Naive thymus-derived CD4-positive, alpha-beta T cell (primary cell): ENCODE results near the gene MAP3K2. TPM values are rescaled to one million over a fixed set of nuclear protein-coding genes. Genes with fewer than 3 reads are reported as not detected.

Source experiments
- ATAC-seq: fragments of 150-1000 bp; cut with Tn5 transposase; 2 replicates; pipeline ENCODE4 v1.10.0; 2021; ENCODE audit warnings: mild to moderate bottlenecking, moderate library complexity
- CTCF ChIA-PET: fragments of 350-600 bp; sonication (Branson Sonifier 250); formaldehyde crosslinking; loops from one replicate; lab custom pipeline; 2021; ENCODE audit warnings: antibody characterized with exemption; lab: Charles Lee
- POLR2A ChIA-PET: fragments of 350-600 bp; sonication (Branson Sonifier 250); formaldehyde crosslinking; loops from one replicate; lab custom pipeline; 2021; ENCODE audit warnings: antibody characterized with exemption, inconsistent platforms; lab: Charles Lee
- DNase-seq, 9 donors: peaks; one replicate each; pipeline versions ENCODE4 v3.0.0 to v3.0.0-alpha.2; 2020 to 2022; ENCODE audit warnings: mixed read lengths in 1 of 9
- H3K27ac ChIP-seq: one replicate; pipeline ENCODE4 v1.7.0; 2013; ENCODE audit warnings: mild to moderate bottlenecking, low read depth, low read length, moderate library complexity
- H3K27me3 ChIP-seq, 2 donors: one replicate each; pipeline ENCODE4 v1.7.0; 2013; ENCODE audit warnings: low read length in 2 of 2, mild to moderate bottlenecking in 2 of 2, moderate library complexity in 2 of 2; ENCODE audit not compliant: control insufficient read depth in 2 of 2, insufficient read depth in 2 of 2
- H3K36me3 ChIP-seq, 3 experiments: 1 replicate in 2 of 3; 2 replicates in 1 of 3; pipeline ENCODE4 v1.7.0; 2013; ENCODE audit warnings: low read length in 3 of 3, mild to moderate bottlenecking in 3 of 3, moderate library complexity in 1 of 3; ENCODE audit not compliant: insufficient read depth in 3 of 3, control insufficient read depth in 2 of 3
- H3K4me1 ChIP-seq, 2 donors: one replicate each; pipeline ENCODE4 v1.7.0; 2013; ENCODE audit warnings: low read length in 2 of 2, mild to moderate bottlenecking in 2 of 2, moderate library complexity in 1 of 2; ENCODE audit not compliant: control insufficient read depth in 2 of 2, insufficient read depth in 2 of 2
- H3K4me3 ChIP-seq: 2 replicates; pipeline ENCODE4 v1.7.0; 2013; ENCODE audit warnings: mild to moderate bottlenecking, low read length
- H3K9me3 ChIP-seq, 3 experiments: 1 replicate in 2 of 3; 2 replicates in 1 of 3; pipeline ENCODE4 v1.7.0; 2013; ENCODE audit warnings: low read length in 3 of 3; ENCODE audit not compliant: control insufficient read depth in 2 of 3
- H3K27ac Mint-ChIP-seq, 9 donors: one replicate each; pipeline ENCODE4 v1.8.0; 2020 to 2022; ENCODE audit warnings: mixed read lengths in 9 of 9, mild to moderate bottlenecking in 8 of 9, moderate library complexity in 5 of 9, inconsistent platforms in 2 of 9
- H3K27me3 Mint-ChIP-seq, 5 donors: one replicate each; pipeline ENCODE4 v1.8.0; 2021 to 2022; ENCODE audit warnings: mixed read lengths in 5 of 5, mild to moderate bottlenecking in 1 of 5
- H3K36me3 Mint-ChIP-seq, 5 donors: one replicate each; pipeline ENCODE4 v1.8.0; 2020 to 2022; ENCODE audit warnings: mixed read lengths in 5 of 5, mild to moderate bottlenecking in 3 of 5, inconsistent platforms in 1 of 5
- H3K4me1 Mint-ChIP-seq, 7 donors: one replicate each; pipeline ENCODE4 v1.8.0; 2020 to 2022; ENCODE audit warnings: mixed read lengths in 7 of 7, mild to moderate bottlenecking in 3 of 7, inconsistent platforms in 1 of 7
- H3K4me3 Mint-ChIP-seq, 10 donors: one replicate each; pipeline ENCODE4 v1.8.0; 2020 to 2022; ENCODE audit warnings: mild to moderate bottlenecking in 10 of 10, mixed read lengths in 10 of 10, moderate library complexity in 6 of 10, inconsistent platforms in 2 of 10
- H3K9me3 Mint-ChIP-seq, 11 donors: one replicate each; pipeline ENCODE4 v1.8.0; 2020 to 2022; ENCODE audit warnings: mixed read lengths in 11 of 11, mild to moderate bottlenecking in 4 of 11, inconsistent platforms in 1 of 11, moderate library complexity in 1 of 11
- intact Hi-C, 2 donors: fragments of 100-400 bp; cut with micrococcal nuclease; formaldehyde crosslinking; loops; one replicate each; pipeline ENCODE4 v1.15.1; 2023
- microRNA-seq: library from miRNA; unstranded; fragments of <30 nt; microRNA quantifications from one replicate; pipeline ENCODE4 v1.2.0, GENCODE V29; 2022; ENCODE audit warnings: borderline microRNAs expressed
- polyA plus RNA-seq, 2 donors: library from polyadenylated mRNA; unstranded; fragments of 300-500 nt; fragmentation: Illumina TruSeq; gene quantifications; one replicate each; pipeline ENCODE4 v1.2.3, GENCODE V29; 2021
- total RNA-seq, 6 experiments: library from RNA in 5 of 6; stranded (reverse) in 5 of 6; gene quantifications; 1 replicate in 5 of 6; 2 replicates in 1 of 6; pipeline ENCODE4 v1.2.3 and lab custom pipeline; 2021 to 2026

The MAP3K2 gene
- total and polyA plus RNA-seq, 7 experiments from 2014 or later, result 41.3 to 111 (median 81.3) TPM

DNA sequence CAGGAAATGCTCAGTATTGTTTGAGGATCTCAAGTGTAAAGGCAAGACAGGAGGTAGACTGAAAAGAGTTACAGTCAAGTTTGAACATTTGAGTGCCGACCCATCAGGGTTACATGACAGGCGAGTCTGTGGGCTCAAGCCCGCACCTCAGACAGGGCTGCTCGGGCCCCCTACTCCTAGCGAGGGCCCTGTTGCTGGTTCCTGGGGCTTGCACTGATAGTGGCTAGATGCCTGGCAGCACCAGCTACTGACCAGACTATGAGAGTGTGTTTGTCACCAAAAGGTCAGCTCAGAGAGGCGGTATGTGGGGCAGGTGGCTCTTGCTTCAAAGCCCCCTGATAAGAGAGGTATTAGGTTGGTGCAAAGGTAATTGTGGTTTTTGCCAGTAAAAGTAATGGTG lies 132.1 kb downstream of the MAP3K2 start:
- CTCF ChIA-PET, result interaction anchor here (0.8 kb wide), 1 partner anchor 23 kb away, joined by 3 read pairs; no protein-coding TSS in a partner anchor
- H3K27me3 ChIP-seq, result no peaks in the 10 kb centered on the region
- Mint-ChIP-seq H3K4me3 (no peak overlapping the region), H3K9me3 (no peaks in the 10 kb centered on the region), H3K27me3 (no peaks in the 10 kb centered on the region), H3K4me1 (peaks cover 0 to 8% (median 1%) of the 10 kb centered on the region in 7 donors), H3K36me3 (peaks cover 14 to 53% (median 32%) of the 10 kb centered on the region in 5 donors), H3K27ac (peak overlapping the region in 5 of 9 donors; percentile 13 to 65 (median 36))
- intact Hi-C loops, result no loop called here
- peaks cover 0 to 43% (median 9%) of the 10 kb centered on the region in 3 experiments for H3K36me3 ChIP-seq
- H3K4me1 ChIP-seq, result no peaks in the 10 kb centered on the region
- no peak overlapping the region for H3K27ac ChIP-seq
- H3K9me3 ChIP-seq, result no peaks in the 10 kb centered on the region
- POLR2A ChIA-PET, result no interaction called here
- ATAC-seq, result no peak
- no peak overlapping the region for H3K4me3 ChIP-seq
- no peak for DNase-seq

DNA sequence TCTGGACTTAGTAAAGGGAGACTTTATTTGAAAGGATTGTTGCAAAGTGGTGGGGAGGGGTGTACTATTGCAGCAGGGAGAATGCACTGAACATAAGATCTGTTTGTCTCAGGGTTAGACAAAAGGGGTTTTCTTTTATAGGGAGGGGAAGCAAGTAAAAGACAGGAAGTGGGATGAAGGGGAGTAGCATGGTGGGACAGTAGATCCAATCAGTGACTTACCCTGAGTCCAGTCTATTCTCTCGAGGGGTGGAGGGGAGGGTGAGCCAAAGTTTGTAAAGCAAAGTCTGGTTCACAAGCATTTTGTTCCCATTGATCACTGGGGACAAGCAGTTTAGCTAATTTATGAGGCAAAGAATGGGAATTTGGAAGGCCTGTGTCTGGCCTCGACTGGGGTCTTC lies 132.6 kb downstream of the MAP3K2 start:
- Mint-ChIP-seq H3K4me1 (peaks cover 0 to 8% (median 1%) of the 10 kb centered on the region in 7 donors), H3K27me3 (no peaks in the 10 kb centered on the region), H3K27ac (peak overlapping the region in 7 of 9 donors; percentile 13 to 75 (median 32)), H3K36me3 (peaks cover 14 to 50% (median 31%) of the 10 kb centered on the region in 5 donors), H3K4me3 (no peak overlapping the region), H3K9me3 (no peaks in the 10 kb centered on the region)
- H3K36me3 ChIP-seq, result peaks cover 0 to 37% (median 5%) of the 10 kb centered on the region in 3 experiments
- no peak overlapping the region for H3K27ac ChIP-seq
- ChIA-PET CTCF (no interaction called here), POLR2A (no interaction called here)
- H3K4me3 ChIP-seq, result no peak overlapping the region
- no peaks in the 10 kb centered on the region for H3K9me3 ChIP-seq
- no peak for DNase-seq
- intact Hi-C loops, result no loop called here
- H3K4me1 ChIP-seq, result no peaks in the 10 kb centered on the region
- no peak for ATAC-seq
- H3K27me3 ChIP-seq, result no peaks in the 10 kb centered on the region

DNA sequence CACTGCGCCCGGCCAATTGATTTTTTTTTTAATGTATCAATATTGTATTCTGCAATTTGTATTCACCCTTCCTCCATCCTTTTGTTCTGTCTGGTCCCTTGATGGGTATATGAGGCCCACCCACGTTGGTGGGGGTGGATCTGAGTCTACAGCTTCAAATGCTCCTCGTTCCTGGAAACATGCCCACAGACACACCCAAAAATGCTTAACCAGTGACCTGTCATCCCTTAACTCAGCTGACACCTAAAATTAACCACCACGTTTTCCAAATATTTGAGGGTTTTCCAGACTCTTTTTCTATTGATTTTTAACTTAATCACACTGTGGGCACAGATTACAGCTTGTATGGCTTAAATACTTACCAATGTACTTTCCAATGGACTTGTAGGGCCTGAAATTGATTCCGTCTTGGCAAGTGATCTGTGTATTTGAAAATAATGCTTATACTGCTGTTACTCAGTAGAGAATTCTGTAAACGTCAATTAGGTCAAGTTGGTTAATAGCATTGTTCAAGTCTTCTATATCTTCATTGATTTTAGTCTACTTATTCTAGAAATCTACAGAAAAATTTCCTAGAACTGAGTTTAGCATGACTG lies 133.3 kb downstream of the MAP3K2 start:
- peaks cover 0 to 8% (median 1%) of the 10 kb centered on the region in 7 donors for H3K4me1 Mint-ChIP-seq
- H3K27ac Mint-ChIP-seq, result peak overlapping the region in 5 of 9 donors; percentile 13 to 65 (median 32)

More for the DNA sequence above, 133.3 kb downstream of the MAP3K2 start:
- intact Hi-C loops, result no loop called here
- ChIA-PET CTCF (no interaction called here), POLR2A (no interaction called here)
- Mint-ChIP-seq H3K4me3 (no peak overlapping the region), H3K27me3 (no peaks in the 10 kb centered on the region), H3K9me3 (no peaks in the 10 kb centered on the region), H3K36me3 (peaks cover 11 to 45% (median 24%) of the 10 kb centered on the region in 5 donors)
- H3K36me3 ChIP-seq, result peaks cover 0 to 30% (median 0%) of the 10 kb centered on the region in 3 experiments
- no peaks in the 10 kb centered on the region for H3K4me1 ChIP-seq
- H3K27me3 ChIP-seq, result no peaks in the 10 kb centered on the region
- H3K4me3 ChIP-seq, result no peak overlapping the region
- no peak overlapping the region for H3K27ac ChIP-seq
- no peaks in the 10 kb centered on the region for H3K9me3 ChIP-seq
- no peak for ATAC-seq
- DNase-seq, result no peak

Small RNAs within 50 kb of the gene (microRNA-seq; reads per million reads assigned to microRNA genes)
- not detected for gene MIR4783

Other genes starting within 250 kb of the MAP3K2 start
- gene CYP27C1, start 167.7 kb downstream of the MAP3K2 start, total RNA-seq, result not detected
- not detected for gene CYP27C1, start 167.7 kb downstream of the MAP3K2 start, polyA plus RNA-seq
- gene ERCC3, start 93.8 kb downstream of the MAP3K2 start, total RNA-seq, result 10 to 100 TPM; 43.4 to 71.5 (median 56.8) TPM
- gene ERCC3, start 93.8 kb downstream of the MAP3K2 start, polyA plus RNA-seq, result 10 to 100 TPM; 15.9 to 36.5 TPM
- gene PROC, start 30.5 kb upstream of the MAP3K2 start, total RNA-seq, result under 1 TPM in 1 of 5 experiments, not detected in 4; 0.64 TPM
- not detected for gene PROC, start 30.5 kb upstream of the MAP3K2 start, polyA plus RNA-seq
- gene IWS1, start 138.5 kb upstream of the MAP3K2 start, total RNA-seq, result 10 to 100 TPM; 24.0 to 57.5 (median 43.4) TPM
- 10 to 100 TPM; 15.7 to 39.7 TPM for gene IWS1, start 138.5 kb upstream of the MAP3K2 start, polyA plus RNA-seq
- gene MYO7B, start 147.7 kb upstream of the MAP3K2 start, total RNA-seq, result 1 to 10 TPM in 2 of 5 experiments, under 1 TPM in 1, not detected in 2; 0.29 to 5.9 (median 1.3) TPM
- not detected for gene MYO7B, start 147.7 kb upstream of the MAP3K2 start, polyA plus RNA-seq